A673 (cell line): ENCODE measurements around the gene SIT1.

Source experiments
- EZH2 ChIP-seq: fragments of 200-600 bp; sonication (generic); IDR thresholded peaks from 2 replicates; pipeline ENCODE4 v1.6.1; 2017; ENCODE audit warnings: borderline replicate concordance, low read depth, mild to moderate bottlenecking, mixed read lengths, antibody characterized with exemption, low read length; ENCODE audit not compliant: poor library complexity, severe bottlenecking
- TF ChIP-seq, protein P1 (sequence below): fragments of 300-800, 200-600 bp; sonication (generic); conservative IDR thresholded peaks from 2 replicates; pipeline ENCODE4 v1.5.1; 2017; ENCODE audit warnings: low read depth, mild to moderate bottlenecking, antibody characterized with exemption, low read length, moderate library complexity, mixed read lengths

- TF ChIP-seq, protein P1, sequence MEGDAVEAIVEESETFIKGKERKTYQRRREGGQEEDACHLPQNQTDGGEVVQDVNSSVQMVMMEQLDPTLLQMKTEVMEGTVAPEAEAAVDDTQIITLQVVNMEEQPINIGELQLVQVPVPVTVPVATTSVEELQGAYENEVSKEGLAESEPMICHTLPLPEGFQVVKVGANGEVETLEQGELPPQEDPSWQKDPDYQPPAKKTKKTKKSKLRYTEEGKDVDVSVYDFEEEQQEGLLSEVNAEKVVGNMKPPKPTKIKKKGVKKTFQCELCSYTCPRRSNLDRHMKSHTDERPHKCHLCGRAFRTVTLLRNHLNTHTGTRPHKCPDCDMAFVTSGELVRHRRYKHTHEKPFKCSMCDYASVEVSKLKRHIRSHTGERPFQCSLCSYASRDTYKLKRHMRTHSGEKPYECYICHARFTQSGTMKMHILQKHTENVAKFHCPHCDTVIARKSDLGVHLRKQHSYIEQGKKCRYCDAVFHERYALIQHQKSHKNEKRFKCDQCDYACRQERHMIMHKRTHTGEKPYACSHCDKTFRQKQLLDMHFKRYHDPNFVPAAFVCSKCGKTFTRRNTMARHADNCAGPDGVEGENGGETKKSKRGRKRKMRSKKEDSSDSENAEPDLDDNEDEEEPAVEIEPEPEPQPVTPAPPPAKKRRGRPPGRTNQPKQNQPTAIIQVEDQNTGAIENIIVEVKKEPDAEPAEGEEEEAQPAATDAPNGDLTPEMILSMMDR: peak; percentile 58
- no peak for TF ChIP-seq EZH2
Measured at GRCh38 chr9:35660966-35661415, 10.3 kb upstream of the SIT1 start.
